Stimulated activated naive B cell treated with anti-CD40 and anti-IgM and Interleukin-4, amounts not matched to agents 10 μg/mL and 1 μg/mL and 100 μg/mL, for 72 hours (primary cell): ENCODE results near the gene LARP4B.
A peak's percentile ranks its signal among the peaks of the same experiment; 100 is the strongest.

Experiments used
- ATAC-seq, 2 donors: fragments of 150-1000 bp; cut with Tn5 transposase; replicated peaks; 2 replicates each; pipeline ENCODE4 v1.10.0; 2021; ENCODE audit warnings: moderate library complexity in 1 of 2
- DNase-seq: peaks from one replicate; pipeline ENCODE4 v3.0.0; 2021
- H3K27ac Mint-ChIP-seq: one replicate; pipeline ENCODE4 v1.8.0; 2022; ENCODE audit warnings: mild to moderate bottlenecking, mixed read lengths
- H3K27me3 Mint-ChIP-seq, 2 donors: one replicate each; pipeline ENCODE4 v1.8.0; 2022; ENCODE audit warnings: mixed read lengths in 2 of 2
- H3K36me3 Mint-ChIP-seq, 2 donors: one replicate each; pipeline ENCODE4 v1.8.0; 2022; ENCODE audit warnings: mixed read lengths in 2 of 2, mild to moderate bottlenecking in 1 of 2
- H3K4me1 Mint-ChIP-seq, 2 donors: one replicate each; pipeline ENCODE4 v1.8.0; 2022; ENCODE audit warnings: mixed read lengths in 2 of 2, mild to moderate bottlenecking in 1 of 2
- H3K4me3 Mint-ChIP-seq, 2 donors: one replicate each; pipeline ENCODE4 v1.8.0; 2022; ENCODE audit warnings: mild to moderate bottlenecking in 2 of 2, mixed read lengths in 2 of 2, moderate library complexity in 1 of 2
- H3K9me3 Mint-ChIP-seq, 2 donors: one replicate each; pipeline ENCODE4 v1.8.0; 2022; ENCODE audit warnings: mixed read lengths in 2 of 2, mild to moderate bottlenecking in 1 of 2

Gene LARP4B

GRCh38 chr10:855671-856070 is 75.8 kb downstream of the LARP4B start:
- Mint-ChIP-seq H3K27ac (no peak overlapping the region), H3K4me3 (no peak overlapping the region), H3K27me3 (no peaks in the 10 kb centered on the region), H3K36me3 (peaks cover 42 to 74% of the 10 kb centered on the region in 2 donors), H3K4me1 (peaks cover 32 to 55% of the 10 kb centered on the region in 2 donors), H3K9me3 (peaks cover 0 to 2% of the 10 kb centered on the region in 2 donors)
- DNase-seq: no peak
- ATAC-seq: no peak

GRCh38 chr10:855079-855478 is 76.4 kb downstream of the LARP4B start:
- H3K27ac Mint-ChIP-seq: peak overlapping the region; percentile 42
- peaks cover 46 to 74% of the 10 kb centered on the region in 2 donors for H3K36me3 Mint-ChIP-seq
- ATAC-seq: no peak
- H3K9me3 Mint-ChIP-seq: peaks cover 0 to 2% of the 10 kb centered on the region in 2 donors
- H3K27me3 Mint-ChIP-seq: no peaks in the 10 kb centered on the region
- no peak for DNase-seq
- H3K4me1 Mint-ChIP-seq: peaks cover 32 to 60% of the 10 kb centered on the region in 2 donors
- H3K4me3 Mint-ChIP-seq: no peak overlapping the region

- H3K9me3 Mint-ChIP-seq: peaks cover 0 to 4% of the 10 kb centered on the region in 2 donors
- ATAC-seq (no peak), DNase-seq (no peak)
- peaks cover 37 to 66% of the 10 kb centered on the region in 2 donors for H3K4me1 Mint-ChIP-seq
- H3K27ac Mint-ChIP-seq: no peak overlapping the region
- H3K4me3 Mint-ChIP-seq: no peak overlapping the region
- no peaks in the 10 kb centered on the region for H3K27me3 Mint-ChIP-seq
- peaks cover 54 to 78% of the 10 kb centered on the region in 2 donors for H3K36me3 Mint-ChIP-seq
Observed at GRCh38 chr10:853017-853416, 78.5 kb downstream of the LARP4B start.

- ATAC-seq (peak; percentile 47 to 53), DNase-seq (no peak)
- no peaks in the 10 kb centered on the region for H3K27me3 Mint-ChIP-seq
- peak overlapping the region; percentile 66 to 67 for H3K4me3 Mint-ChIP-seq
- peak overlapping the region; percentile 92 for H3K27ac Mint-ChIP-seq
- H3K9me3 Mint-ChIP-seq: peaks cover 0 to 4% of the 10 kb centered on the region in 2 donors
- peaks cover 40 to 70% of the 10 kb centered on the region in 2 donors for H3K4me1 Mint-ChIP-seq
- H3K36me3 Mint-ChIP-seq: peaks cover 58 to 82% of the 10 kb centered on the region in 2 donors
Observed at GRCh38 chr10:852386-852785, 79.1 kb downstream of the LARP4B start.

- H3K4me1 Mint-ChIP-seq: peaks cover 38 to 70% of the 10 kb centered on the region in 2 donors
- H3K27me3 Mint-ChIP-seq: no peaks in the 10 kb centered on the region
- peak; percentile 93 to 97 for ATAC-seq
- peak overlapping the region; percentile 92 for H3K27ac Mint-ChIP-seq
- H3K4me3 Mint-ChIP-seq: peak overlapping the region; percentile 66 to 67
- peaks cover 0 to 4% of the 10 kb centered on the region in 2 donors for H3K9me3 Mint-ChIP-seq
- peak; percentile 8 for DNase-seq
- H3K36me3 Mint-ChIP-seq: peaks cover 59 to 82% of the 10 kb centered on the region in 2 donors
Observed at GRCh38 chr10:851901-852300, 79.6 kb downstream of the LARP4B start.

GRCh38 chr10:850093-850492 is 81.4 kb downstream of the LARP4B start:
- peaks cover 45 to 76% of the 10 kb centered on the region in 2 donors for H3K4me1 Mint-ChIP-seq
- H3K36me3 Mint-ChIP-seq: peaks cover 57 to 90% of the 10 kb centered on the region in 2 donors
- peaks cover 0 to 4% of the 10 kb centered on the region in 2 donors for H3K9me3 Mint-ChIP-seq
- ATAC-seq: no peak
- DNase-seq: no peak
- H3K27ac Mint-ChIP-seq: peak overlapping the region; percentile 31
- H3K27me3 Mint-ChIP-seq: no peaks in the 10 kb centered on the region
- no peak overlapping the region for H3K4me3 Mint-ChIP-seq

- Mint-ChIP-seq H3K4me1 (peaks cover 47 to 65% of the 10 kb centered on the region in 2 donors), H3K27ac (peak overlapping the region; percentile 76), H3K36me3 (peaks cover 61 to 84% of the 10 kb centered on the region in 2 donors)
Observed at GRCh38 chr10:847868-848267, 83.6 kb downstream of the LARP4B start.

GRCh38 chr10:846126-846685 is 85.3 kb downstream of the LARP4B start:
- DNase-seq (no peak), ATAC-seq (no peak)
- H3K27me3 Mint-ChIP-seq: no peaks in the 10 kb centered on the region
- H3K36me3 Mint-ChIP-seq: peaks cover 57 to 73% of the 10 kb centered on the region in 2 donors
- H3K4me1 Mint-ChIP-seq: peaks cover 32 to 49% of the 10 kb centered on the region in 2 donors
- peaks cover 0 to 4% of the 10 kb centered on the region in 2 donors for H3K9me3 Mint-ChIP-seq
- H3K27ac Mint-ChIP-seq: peak overlapping the region; percentile 14
- no peak overlapping the region for H3K4me3 Mint-ChIP-seq

More at GRCh38 chr10:847868-848267, 83.6 kb downstream of the LARP4B start:
- Mint-ChIP-seq H3K4me3 (no peak overlapping the region), H3K9me3 (peaks cover 0 to 4% of the 10 kb centered on the region in 2 donors), H3K27me3 (no peaks in the 10 kb centered on the region)
- DNase-seq (no peak), ATAC-seq (no peak)

GRCh38 chr10:845526-845925 is 86.0 kb downstream of the LARP4B start:
- Mint-ChIP-seq H3K36me3 (peaks cover 56 to 68% of the 10 kb centered on the region in 2 donors), H3K9me3 (peaks cover 0 to 3% of the 10 kb centered on the region in 2 donors), H3K4me1 (peaks cover 31 to 42% of the 10 kb centered on the region in 2 donors)

GRCh38 chr10:844552-844951 is 87.0 kb downstream of the LARP4B start:
- H3K27ac Mint-ChIP-seq: peak overlapping the region; percentile 77

More at GRCh38 chr10:845526-845925, 86.0 kb downstream of the LARP4B start:
- DNase-seq (no peak), ATAC-seq (no peak)
- Mint-ChIP-seq H3K27me3 (no peaks in the 10 kb centered on the region), H3K27ac (peak overlapping the region; percentile 14), H3K4me3 (no peak overlapping the region)

GRCh38 chr10:843703-844102 is 87.8 kb downstream of the LARP4B start:
- Mint-ChIP-seq H3K27ac (no peak overlapping the region), H3K4me1 (peaks cover 27 to 33% of the 10 kb centered on the region in 2 donors), H3K36me3 (peaks cover 50 to 62% of the 10 kb centered on the region in 2 donors), H3K27me3 (no peaks in the 10 kb centered on the region), H3K4me3 (no peak overlapping the region), H3K9me3 (no peaks in the 10 kb centered on the region)
- ATAC-seq (no peak), DNase-seq (no peak)

More at GRCh38 chr10:844552-844951, 87.0 kb downstream of the LARP4B start:
- Mint-ChIP-seq H3K4me3 (no peak overlapping the region), H3K4me1 (peaks cover 31 to 39% of the 10 kb centered on the region in 2 donors), H3K36me3 (peaks cover 51 to 64% of the 10 kb centered on the region in 2 donors), H3K9me3 (no peaks in the 10 kb centered on the region), H3K27me3 (no peaks in the 10 kb centered on the region)
- no peak for ATAC-seq
- no peak for DNase-seq

GRCh38 chr10:842795-843194 is 88.7 kb downstream of the LARP4B start:
- ATAC-seq (no peak), DNase-seq (no peak)
- no peak overlapping the region for H3K4me3 Mint-ChIP-seq
- no peak overlapping the region for H3K27ac Mint-ChIP-seq
- H3K36me3 Mint-ChIP-seq: peaks cover 51 to 61% of the 10 kb centered on the region in 2 donors
- H3K27me3 Mint-ChIP-seq: no peaks in the 10 kb centered on the region
- no peaks in the 10 kb centered on the region for H3K9me3 Mint-ChIP-seq
- H3K4me1 Mint-ChIP-seq: peaks cover 26 to 31% of the 10 kb centered on the region in 2 donors

GRCh38 chr10:841535-841934 is 90.0 kb downstream of the LARP4B start:
- Mint-ChIP-seq H3K36me3 (peaks cover 54% of the 10 kb centered on the region in 2 donors), H3K27ac (no peak overlapping the region), H3K9me3 (no peaks in the 10 kb centered on the region), H3K4me3 (no peak overlapping the region), H3K4me1 (peaks cover 19 to 24% of the 10 kb centered on the region in 2 donors), H3K27me3 (no peaks in the 10 kb centered on the region)
- DNase-seq (no peak), ATAC-seq (no peak)

- peaks cover 43 to 51% of the 10 kb centered on the region in 2 donors for H3K36me3 Mint-ChIP-seq
- ATAC-seq: no peak
Observed at GRCh38 chr10:839550-840205, 91.8 kb downstream of the LARP4B start.

GRCh38 chr10:836782-837181 is 94.7 kb downstream of the LARP4B start:
- Mint-ChIP-seq H3K4me3 (no peak overlapping the region), H3K27me3 (no peaks in the 10 kb centered on the region), H3K36me3 (peaks cover 52 to 54% of the 10 kb centered on the region in 2 donors), H3K4me1 (peaks cover 3 to 6% of the 10 kb centered on the region in 2 donors), H3K27ac (no peak overlapping the region), H3K9me3 (peaks cover 0 to 2% of the 10 kb centered on the region in 2 donors)
- DNase-seq: no peak
- no peak for ATAC-seq

More at GRCh38 chr10:839550-840205, 91.8 kb downstream of the LARP4B start:
- Mint-ChIP-seq H3K27ac (peak overlapping the region; percentile 10), H3K9me3 (no peaks in the 10 kb centered on the region), H3K4me3 (no peak overlapping the region), H3K27me3 (no peaks in the 10 kb centered on the region), H3K4me1 (peaks cover 6 to 7% of the 10 kb centered on the region in 2 donors)
- DNase-seq: no peak
